ENCODE measurements around the gene CYP3A5.
"Not testable (repeated sequence)": the region's sequence is repeated elsewhere in the genome, so short reads cannot be mapped to it uniquely, and the experiment has no call there.

The CYP3A5 gene

DNA sequence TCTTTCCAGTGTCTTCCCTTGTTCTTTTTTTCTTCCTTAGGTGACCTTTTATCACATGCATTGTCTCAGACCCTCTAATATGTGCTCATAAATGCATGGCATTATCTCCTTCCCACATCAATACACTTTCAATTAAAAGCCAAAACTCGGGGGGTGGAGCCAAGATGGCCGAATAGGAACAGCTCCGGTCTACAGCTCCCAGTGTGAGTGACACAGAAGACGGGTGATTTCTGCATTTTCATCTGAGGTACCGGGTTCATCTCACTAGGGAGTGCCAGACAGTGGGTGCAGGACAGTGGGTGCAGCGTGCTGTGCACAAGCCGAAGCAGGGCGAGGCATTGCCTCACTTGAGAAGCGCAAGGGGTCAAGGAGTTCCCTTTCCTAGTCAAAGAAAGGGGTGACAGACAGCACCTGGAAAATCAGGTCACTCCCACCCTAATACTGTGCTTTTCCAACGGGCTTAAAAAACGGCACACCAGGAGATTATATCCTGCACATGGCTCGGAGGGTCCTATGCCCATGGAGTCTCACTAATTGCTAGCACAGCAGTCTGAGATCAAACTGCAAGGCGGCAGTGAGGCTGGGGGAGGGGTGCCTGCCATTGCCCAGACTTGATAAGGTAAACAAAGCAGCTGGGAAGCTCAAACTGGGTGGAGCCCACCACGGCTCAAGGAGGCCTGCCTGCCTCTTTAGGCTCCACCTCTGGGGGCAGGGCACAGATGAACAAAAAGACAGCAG is 6.2 kb upstream of the CYP3A5 start:
- in situ Hi-C loops (cut with MboI; ENCODE audit: low sequenced_read_pairs), result not testable (repeated sequence)

DNA sequence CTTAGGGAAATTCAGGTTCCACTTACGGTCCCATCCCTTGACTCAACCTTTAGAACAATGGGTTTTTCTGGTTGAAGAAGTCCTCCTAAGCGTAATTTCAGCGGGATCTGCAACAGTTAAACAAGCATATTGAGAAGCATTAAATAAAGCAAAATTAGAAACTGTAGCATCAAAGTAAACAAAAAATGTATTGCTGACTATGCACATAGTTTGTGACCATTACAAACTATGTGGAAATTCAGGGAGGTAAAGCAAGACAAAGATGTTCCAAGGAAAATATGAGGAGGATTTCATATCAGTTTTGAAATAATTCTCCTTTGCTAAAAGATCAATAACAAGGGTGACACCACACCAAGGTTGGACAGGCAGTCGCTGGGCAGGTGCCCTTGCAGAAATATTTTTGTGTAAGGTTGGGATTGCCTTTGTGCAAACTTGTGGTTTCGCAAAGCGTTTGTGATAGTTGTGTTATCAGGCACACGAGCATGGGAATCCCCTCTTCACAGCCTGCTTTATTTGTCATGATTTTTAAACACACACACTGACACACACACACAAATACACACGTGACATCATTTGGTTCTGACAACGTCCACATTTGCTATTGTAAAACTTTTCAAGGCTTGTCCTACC is 5.4 kb upstream of the CYP3A5 start:
- in situ Hi-C loops (cut with MboI; ENCODE audit: low sequenced_read_pairs), result no loop called here

DNA sequence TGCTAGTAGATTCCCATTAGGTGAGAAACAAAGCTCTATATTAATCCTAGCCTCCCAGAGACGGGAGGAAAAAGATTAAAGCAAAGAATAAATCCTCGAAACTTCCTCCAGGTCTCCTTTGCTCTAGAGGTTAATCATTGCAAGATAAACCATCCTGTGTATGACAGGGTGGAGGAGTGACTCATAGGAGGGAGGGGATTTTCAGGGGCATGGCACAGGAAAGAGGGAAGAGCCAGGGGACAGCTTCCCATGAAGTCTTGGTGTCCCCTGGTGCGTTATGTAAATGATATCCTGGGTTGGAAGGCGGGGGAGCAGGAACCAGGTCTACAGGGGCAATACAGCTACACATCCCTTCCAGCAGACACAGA is 780 bp downstream of the CYP3A5 start:
- in situ Hi-C loops (cut with MboI; ENCODE audit: low sequenced_read_pairs), result no loop called here

DNA sequence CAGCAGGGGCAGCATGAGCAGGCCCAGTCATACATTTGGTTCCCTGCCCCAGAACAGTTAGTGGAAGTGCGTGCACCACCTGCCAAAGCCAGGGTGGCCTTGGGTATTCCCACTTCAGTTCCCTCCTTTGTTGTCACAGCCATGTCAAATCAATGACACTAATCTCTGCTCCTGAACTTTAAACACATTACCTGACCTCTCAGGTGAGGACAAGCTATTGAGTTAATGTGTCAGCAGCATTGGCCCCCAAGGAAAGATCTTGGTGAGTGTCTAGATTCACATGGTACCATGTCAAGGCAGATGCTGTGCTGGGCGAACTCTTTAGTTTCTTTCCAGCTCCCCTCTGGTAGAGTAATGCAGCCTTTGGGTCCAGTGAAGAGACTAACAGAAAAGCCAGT is 2.1 kb downstream of the CYP3A5 start:
- in situ Hi-C loops (cut with MboI; ENCODE audit: low sequenced_read_pairs), result no loop called here

DNA sequence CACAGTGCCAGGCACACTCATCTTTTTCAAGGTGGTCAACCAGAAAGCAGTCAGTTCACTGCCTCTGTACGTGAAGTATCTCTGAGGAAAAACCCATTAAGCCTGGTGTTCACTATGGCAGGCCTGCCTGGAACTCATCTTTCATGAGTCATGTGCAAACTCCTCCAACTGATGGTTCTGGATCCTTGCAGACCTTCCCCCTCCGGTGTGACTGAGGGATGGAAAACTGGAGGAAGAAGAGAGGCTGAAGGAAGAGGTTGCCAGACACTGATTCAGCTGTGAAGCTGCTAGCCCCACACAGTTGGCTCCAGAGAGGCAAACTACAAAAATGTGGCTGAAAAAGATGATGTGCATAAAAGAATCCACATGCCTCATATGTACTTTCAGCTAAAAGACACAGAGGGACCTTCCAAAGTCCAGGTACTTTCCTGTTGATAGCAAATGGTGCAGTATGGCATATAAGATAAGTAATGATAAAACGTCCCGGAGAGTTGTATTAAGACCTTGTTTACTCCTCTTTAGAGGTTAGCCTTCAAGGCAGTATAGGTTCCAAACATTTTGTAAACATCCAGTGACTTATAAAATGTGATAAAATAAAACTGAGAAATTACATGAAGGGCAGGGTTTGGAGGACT is 2.7 kb downstream of the CYP3A5 start:
- in situ Hi-C loops (cut with MboI; ENCODE audit: low sequenced_read_pairs), result no loop called here

DNA sequence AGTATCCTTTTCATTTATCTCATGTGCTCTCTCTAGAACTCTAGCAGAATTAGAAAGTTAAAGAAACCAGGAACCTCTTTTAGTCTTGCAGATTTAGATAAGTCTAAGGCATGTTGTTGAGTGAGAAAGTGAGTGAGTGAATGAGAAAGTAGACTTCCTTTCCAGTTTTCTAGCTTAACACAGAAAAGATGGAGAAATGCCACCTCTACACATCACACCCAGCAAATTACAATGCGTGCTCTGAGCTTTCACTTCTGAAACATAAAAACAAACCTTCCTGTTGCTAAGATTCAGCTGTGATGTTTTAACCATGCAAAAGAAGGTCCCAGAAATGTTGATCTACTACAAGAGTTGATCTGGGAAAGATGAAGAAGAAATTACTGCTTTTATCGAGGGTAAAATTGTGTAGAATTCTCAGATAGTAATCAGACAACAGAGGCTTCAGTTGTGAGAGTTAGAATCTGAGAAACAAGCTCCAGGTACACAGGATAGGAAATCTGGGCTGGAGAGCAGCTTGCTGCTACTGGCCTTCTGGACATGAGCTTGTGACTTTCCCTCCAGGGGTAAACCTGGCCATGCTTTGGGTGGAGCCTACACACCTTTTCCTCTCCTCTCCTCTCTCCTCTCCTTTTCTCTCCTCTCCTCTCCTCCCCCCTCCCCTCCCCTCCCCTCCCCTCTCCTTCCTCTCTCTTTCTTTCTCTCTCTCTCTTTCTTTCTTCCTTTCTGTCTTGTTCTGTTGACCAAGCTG is 4.6 kb downstream of the CYP3A5 start:
- in situ Hi-C loops (cut with MboI; ENCODE audit: low sequenced_read_pairs), result no loop called here

DNA sequence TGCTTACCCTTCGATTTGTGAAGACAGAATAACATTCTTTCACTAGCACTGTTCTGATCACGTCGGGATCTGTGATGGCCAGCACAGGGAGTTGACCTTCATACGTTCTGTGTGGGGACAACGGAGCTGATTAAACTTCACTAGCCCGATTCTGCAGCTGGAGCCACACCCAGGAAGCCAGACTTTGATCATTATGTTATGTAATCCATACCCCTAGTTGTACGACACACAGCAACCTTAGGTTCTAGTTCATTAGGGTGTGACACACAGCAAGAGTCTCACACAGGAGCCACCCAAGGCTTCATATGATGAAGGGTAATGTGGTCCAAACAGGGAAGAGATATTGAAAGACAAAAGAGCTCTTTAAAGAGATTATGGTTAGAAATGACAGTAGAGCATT is 7.2 kb downstream of the CYP3A5 start:
- in situ Hi-C loops (cut with MboI; ENCODE audit: low sequenced_read_pairs), result no loop called here

DNA sequence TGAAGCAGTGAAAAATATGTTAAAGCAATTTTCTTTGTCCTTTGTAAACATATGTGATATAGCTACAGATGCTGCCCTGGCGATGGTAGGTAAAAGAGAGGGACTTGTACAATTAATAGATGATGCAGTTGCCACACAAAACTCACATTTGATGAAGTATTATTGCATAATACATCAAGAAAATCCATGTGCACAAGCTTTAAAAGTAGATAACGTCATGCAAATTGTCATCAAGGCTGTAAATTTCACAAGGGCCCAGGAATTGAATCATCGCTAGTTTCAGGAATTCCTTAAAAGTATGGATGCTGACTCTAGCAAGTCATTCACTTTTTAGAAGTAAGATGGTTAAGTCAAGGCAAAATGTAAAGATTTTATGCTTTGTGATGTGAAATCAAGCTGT is 10.0 kb downstream of the CYP3A5 start:
- in situ Hi-C loops (cut with MboI; ENCODE audit: low sequenced_read_pairs), result no loop called here

DNA sequence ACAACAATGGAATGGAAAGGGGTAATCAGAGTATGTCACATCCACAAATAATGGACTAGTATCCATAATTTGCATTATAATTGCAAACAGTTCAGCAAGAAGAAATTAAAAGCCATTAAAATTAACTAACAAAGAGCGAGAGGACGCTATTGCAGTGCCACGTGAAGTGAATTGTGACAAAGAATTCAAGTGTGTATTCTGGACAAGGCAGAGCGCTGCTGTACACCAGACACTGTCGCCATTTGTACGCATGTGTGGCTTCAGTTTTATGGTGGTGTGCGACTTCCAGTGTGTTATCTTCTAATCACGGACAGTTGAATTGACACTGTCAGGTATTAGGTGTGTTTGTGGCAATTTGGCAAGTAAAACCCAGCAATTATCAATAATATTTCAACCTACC is 11.3 kb downstream of the CYP3A5 start:
- in situ Hi-C loops (cut with MboI; ENCODE audit: low sequenced_read_pairs), result no loop called here

DNA sequence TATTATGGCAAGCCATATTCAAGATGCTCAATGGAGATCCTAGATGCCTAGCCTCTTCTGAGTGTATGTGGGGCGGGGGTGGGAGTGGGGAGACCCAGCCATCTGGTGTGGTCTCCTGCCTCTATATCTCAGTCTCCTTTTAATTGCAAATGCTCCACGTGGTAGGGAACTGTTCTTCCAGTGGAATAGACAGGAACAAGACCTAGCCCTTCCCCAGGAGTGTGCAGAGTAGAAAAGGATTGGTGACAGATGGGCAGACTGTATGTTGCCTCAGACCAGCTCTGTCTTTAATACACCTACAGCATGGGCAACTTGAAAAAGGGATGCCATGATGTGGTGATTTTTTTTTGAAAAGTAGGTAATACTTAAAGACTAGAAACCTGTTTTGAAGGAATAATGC is 12.6 kb downstream of the CYP3A5 start:
- in situ Hi-C loops (cut with MboI; ENCODE audit: low sequenced_read_pairs), result no loop called here

DNA sequence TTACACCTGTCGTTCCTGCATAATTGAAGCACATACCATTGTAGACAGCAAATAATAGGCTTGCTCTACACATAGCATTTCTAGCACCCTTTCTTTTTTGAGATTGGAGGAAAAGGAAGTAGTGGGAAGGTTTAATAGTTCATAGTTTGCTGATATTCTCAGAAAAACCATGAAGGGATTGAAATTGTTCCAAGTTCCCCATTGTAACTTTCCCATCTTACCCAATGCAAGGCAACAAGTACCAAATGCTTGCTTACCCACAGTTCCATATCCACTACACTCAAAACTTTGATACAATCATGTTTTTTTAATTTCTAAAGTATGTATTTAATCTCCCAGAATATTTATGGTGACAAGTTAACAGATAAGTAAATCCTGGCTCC is 13.8 kb downstream of the CYP3A5 start:
- in situ Hi-C loops (cut with MboI; ENCODE audit: low sequenced_read_pairs), result no loop called here

DNA sequence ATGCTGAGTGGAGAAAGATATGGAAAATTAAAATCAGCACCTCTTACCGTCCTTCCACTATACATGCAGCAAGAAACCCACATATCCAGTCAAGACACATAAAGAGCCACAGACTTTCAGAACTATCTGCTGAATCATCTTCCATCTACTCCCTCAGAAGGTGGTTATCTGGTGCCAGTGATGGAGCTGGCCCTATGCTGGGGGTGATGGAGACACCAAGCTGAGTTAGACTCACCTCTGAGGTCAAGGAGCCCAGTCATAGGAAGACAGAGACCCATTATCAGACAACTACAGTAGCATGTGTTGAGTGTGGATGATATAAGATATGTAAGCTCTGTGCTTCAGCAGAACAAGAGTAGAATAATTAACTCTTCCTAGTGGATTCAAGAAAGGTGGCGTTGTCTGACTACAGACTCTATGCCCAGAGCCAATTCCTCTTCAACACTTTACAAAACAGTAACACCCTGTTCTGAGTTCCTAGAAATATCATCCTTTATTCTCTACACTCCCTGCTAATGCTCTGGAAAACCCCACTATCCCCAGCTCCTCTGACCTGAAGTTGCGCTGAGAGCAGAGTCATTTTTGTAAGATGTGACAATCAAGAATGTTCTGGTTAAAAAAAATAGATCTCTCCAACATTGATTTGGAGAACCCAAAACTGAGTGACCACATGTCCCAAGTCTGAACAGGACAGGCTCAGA is 14.3 kb downstream of the CYP3A5 start:
- in situ Hi-C loops (cut with MboI; ENCODE audit: low sequenced_read_pairs), result no loop called here

DNA sequence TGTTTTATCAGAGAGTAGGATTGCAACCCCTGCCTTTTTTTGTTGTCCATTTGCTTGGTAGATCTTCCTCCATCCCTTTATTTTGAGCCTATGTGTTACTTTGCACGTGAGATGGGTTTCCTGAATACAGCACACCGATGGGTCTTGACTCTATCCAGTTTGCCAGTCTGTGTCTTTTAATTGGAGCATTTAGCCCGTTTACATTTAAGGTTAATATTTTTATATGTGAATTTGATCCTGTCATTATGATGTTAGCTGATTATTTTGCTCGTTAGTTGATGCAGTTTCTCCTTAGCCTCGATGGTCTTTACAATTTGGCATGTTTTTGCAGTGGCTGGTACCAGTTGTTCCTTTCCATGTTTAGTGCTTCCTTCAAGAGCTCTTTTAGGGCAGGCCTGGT is 21.9 kb downstream of the CYP3A5 start:
- in situ Hi-C loops (cut with MboI; ENCODE audit: low sequenced_read_pairs), result not testable (repeated sequence)

DNA sequence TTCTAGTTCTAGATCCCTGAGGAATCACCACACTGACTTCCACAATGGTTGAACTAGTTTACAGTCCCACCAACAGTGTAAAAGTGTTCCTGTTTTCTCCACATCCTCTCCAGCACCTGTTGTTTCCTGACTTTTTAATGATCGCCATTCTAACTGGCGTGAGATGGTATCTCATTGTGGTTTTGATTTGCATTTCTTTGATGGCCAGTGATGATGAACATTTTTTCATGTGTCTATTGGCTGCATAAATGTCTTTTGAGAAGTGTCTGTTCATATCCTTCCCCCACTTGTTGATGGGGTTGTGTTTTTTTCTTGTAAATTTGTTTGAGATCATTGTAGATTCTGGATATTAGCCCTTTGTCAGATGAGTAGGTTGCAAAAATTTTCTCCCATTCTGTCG is 25.2 kb downstream of the CYP3A5 start:
- in situ Hi-C loops (cut with MboI; ENCODE audit: low sequenced_read_pairs), result not testable (repeated sequence)

DNA sequence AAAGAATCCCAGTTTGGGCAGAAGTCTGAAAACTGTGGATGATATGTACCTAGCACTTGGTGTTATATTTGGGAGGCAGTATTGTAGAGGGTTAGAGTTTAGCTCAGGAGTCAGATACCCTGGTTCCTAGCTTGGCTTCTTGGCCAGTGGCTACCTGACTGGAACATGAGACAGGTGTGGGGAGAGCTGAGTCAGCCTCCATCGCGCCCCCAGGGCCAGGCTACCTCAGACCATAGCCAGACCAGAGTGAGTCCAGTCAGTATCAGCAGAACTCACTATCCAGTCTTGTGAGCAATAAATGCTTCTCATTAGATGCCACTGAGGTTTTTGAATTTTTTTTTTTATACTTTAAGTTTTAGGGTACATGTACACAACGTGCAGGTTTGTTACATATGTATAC is 26.0 kb downstream of the CYP3A5 start:
- in situ Hi-C loops (cut with MboI; ENCODE audit: low sequenced_read_pairs), result no loop called here

DNA sequence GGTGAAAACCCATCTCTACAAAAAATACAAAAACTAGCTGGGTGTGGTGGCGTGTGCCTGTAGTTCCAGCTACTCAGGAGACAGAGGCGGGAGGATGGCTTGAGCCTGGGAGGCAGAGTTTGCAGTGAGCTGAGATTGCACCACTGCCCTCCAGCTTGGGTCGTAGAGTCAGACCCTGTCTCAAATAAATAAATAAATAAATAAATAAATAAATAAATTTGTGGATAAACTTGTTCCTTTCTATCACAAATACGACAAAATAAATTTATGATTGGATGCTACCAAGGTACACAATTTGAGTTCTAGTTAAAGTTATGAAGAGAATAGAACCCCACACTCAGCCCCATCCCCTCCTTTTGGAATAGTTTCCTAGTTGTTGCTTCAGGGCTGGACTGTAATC is 26.5 kb downstream of the CYP3A5 start:
- in situ Hi-C loops (cut with MboI; ENCODE audit: low sequenced_read_pairs), result not testable (repeated sequence)

DNA sequence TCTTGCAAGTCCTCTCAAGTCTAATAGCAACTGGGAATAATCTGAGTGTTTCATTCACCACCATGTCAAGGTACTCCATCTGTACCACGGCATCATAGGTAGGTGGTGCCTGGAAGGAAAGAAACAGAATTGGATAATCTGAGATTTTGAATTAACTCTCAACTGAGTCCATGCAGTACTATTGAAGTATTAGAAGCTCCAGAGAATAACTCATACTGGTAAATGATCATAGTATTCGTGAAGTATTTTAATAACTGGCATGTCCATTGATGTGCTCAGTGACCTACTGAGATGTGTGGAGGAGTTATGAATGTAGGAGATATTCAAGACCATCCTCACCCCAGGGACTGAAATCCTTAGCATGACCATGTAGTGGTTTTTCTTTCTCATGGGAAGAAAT is 27.1 kb downstream of the CYP3A5 start:
- in situ Hi-C loops (cut with MboI; ENCODE audit: low sequenced_read_pairs), result no loop called here

DNA sequence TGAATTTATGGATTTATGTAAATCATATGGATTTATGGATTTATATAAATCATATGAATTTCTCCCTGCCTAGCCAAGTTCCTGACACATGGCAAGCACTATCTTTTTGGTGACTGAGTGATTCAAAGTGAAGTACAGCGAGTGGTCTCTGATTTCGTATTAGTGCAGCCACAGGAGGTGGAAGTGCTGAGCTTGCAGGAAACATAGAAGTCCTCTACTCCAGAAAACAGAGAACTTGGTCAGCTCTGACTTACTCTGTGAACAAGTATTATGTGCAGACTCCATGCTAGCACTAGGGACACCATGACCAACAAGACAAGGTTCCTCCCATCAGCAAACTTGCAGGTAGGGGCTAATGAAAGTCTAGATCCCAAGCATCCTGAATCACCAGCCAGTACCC is 28.5 kb downstream of the CYP3A5 start:
- in situ Hi-C loops (cut with MboI; ENCODE audit: low sequenced_read_pairs), result no loop called here

DNA sequence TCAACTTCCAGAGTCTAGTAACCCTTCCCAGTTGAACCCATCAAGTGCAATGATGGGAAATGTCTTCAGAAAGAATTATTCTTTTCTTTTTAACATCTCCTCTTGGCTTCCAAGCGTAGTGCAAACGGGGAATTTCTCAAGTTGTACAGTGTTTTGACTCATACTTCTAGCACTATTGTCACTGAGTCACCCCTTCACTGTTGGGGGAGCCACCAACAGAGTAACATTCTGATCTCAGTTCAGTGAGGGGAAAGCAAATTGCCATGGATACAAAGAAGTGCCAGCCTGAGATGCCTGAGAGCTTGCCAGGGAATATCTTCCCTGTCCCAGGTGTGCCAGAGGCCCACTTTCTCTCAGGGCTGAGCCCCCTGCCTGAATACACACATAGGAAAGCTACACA is 31.0 kb downstream of the CYP3A5 start:
- in situ Hi-C loops (cut with MboI; ENCODE audit: low sequenced_read_pairs), result no loop called here

DNA sequence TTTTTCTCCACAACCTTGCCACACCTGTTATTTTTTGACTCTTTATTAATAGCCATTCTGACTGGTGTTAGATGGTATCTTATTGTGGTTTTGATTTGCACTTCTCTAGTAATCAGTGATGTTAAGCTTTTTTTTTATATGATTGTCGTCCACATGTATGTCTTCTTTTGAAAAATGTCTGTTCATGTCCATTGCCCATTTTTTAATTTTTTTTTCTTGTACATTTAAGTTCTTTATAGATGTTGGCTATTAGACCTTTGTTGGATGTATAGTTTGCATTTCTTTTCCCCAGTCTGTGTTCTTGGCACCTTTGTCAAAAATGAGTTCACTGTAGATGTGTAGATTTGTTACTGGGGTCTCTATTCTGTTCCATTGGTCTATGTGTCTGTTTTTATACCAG is 34.2 kb downstream of the CYP3A5 start:
- in situ Hi-C loops (cut with MboI; ENCODE audit: low sequenced_read_pairs), result no loop called here

DNA sequence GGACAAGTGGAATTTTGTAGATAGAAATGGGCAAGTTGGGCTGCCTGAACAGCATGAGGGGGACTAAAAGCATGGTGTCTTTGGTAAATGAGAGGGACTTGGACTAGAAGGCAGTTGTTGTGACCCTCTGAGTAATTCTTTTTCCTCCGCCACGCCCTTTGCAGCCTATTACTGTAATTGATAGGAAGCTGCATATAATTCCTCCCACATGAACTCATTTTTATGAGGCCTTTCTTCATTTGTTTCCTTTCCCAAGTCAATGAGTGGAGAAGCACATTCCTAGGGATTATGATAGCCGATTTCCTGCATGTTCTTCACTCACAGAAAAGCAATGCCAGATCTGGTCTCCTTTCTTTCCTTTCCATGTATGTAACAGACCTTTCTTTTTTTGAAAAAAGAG is 35.4 kb downstream of the CYP3A5 start:
- in situ Hi-C loops (cut with MboI; ENCODE audit: low sequenced_read_pairs), result no loop called here

Data from HL-60/S4 treated with phorbol 12-myristate 13-acetate at 8.2 ng/mL for 4 days and 3 days (cell line).